GM12892 (cell line): ENCODE measurements around the gene NUTM2G.
"Not testable (repeated sequence)": the region's sequence is repeated elsewhere in the genome, so short reads cannot be mapped to it uniquely, and the experiment has no call there.

Experiments used
- POLR2A ChIP-seq: IDR thresholded peaks from 2 replicates; pipeline ENCODE4 v1.6.1; 2011; ENCODE audit warnings: low read depth, low read length, control low read depth
- TAF1 ChIP-seq: IDR thresholded peaks from 2 replicates; pipeline ENCODE4 v1.6.1; 2011; ENCODE audit warnings: low read depth, mild to moderate bottlenecking, control low read depth, low read length, borderline replicate concordance

DNA sequence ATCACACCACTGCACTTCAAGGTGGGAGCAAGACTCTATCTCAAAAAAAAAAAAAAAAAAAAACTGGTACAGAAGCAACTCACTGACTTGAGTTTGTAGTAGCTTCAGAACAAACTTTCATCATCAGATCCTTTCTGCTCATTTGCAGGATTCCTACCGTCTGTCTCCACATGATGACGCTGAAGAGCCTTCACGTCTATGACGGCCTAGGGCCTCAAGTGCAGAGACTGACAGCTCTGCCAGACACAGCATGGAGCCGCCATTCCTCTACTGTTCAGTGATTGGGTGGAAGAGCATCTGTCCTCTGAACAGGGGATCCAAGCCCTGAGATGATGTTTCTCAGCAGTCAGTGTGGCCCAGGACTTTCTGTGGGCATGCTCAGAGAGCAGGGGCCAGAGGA, 3.1 kb upstream of the NUTM2G start:
- not testable (repeated sequence) for TF ChIP-seq TAF1, POLR2A
